HG03460 (cell line): ENCODE data around the gene DLX1.

ENCODE experiments used
- ATAC-seq: cut with Tn5 transposase; IDR thresholded peaks from one replicate; pipeline ENCODE4 v1.9.1; 2021; ENCODE audit not compliant: unreplicated experiment

Gene DLX1

DNA sequence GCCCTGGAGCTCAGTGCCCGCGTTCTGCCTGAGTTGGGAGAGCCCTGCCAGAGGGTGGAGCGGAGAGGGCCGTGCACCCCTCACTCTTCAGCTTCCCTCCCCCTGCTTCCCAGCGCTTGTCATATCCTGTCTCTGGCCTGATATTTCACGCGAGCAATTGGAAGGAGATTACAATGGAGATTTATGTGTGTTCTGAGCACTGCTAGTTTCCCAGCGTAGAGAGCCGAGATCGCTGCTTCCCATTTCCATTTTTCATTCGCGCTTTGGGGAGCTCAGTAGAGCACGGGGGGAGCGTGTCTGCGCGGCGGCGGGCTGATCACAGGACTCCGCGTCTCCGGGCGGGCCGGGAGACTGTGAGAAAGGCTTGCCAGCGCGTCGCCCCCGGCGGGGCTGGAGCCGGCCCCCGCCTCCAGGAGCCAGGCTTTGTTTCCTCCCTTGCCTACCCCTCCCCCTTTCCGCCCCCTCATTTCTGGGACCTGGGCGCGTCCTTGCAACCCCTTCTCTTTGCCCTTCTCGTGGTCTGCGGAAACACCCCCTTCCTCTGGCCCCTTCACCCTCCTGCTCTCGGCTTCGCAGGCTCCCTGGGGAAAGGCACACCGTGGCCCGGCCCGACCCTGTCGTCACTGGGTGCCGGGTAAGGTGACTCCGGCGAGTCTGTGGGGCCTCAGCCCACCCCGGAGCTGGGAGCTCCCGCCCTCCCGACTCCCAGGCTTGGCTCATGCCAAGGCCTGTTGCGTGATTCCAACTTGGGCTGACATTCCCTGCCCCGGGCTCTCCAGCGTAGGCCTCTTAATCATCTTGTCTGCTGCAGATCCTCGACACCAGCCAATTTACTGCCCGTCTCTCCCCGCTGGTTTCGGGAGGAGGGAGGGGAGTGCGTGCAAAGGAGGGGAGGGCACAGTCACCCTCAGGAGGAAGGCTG lies 11.6 kb downstream of the DLX1 start:
- ATAC-seq: no peak

DNA sequence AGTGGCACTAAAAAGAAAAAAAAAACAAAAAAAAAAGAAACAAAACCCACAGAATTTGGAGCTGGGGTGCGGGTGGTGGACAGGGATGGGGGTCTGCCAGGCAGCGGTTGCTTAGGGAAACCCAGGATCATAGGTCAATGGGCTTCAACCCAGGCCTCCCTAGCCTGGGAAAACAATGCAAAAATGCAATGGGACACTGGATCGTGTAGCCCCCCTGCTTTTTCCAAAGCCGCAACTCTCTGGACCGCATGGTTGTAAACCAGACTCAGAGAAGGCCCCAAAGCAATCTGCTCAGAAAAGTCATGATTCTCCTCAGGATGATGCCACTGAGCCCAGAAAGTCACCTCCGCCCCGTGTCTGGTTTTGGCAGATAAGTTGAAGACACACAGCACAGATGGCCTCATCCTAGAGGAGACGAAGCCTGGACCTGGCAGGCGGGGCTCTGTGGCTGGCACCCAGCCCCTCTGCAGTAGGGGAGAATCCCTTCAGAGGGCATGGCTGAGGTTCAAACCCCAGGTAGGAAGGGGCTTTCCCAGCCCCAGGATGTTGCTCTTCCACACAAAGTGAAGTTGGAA lies 12.3 kb downstream of the DLX1 start:
- ATAC-seq: no peak

DNA sequence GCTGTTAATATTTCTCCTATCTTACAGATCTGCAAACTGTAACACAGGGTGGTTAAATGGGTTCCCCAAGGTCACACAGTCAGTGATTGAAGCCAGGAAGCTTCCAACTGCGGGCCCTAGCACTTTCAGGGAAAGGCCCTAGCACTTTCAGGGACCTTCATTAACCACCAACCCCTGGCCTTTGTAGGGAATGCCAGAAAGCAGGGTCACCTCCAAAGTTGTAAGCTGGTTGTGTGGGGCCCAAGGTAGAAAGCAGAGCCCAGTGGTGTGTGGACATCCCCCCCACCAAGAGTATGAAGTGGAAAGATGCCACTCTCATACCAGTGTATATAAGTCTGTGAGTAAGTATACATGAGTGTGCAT lies 13.0 kb downstream of the DLX1 start:
- no peak for ATAC-seq

DNA sequence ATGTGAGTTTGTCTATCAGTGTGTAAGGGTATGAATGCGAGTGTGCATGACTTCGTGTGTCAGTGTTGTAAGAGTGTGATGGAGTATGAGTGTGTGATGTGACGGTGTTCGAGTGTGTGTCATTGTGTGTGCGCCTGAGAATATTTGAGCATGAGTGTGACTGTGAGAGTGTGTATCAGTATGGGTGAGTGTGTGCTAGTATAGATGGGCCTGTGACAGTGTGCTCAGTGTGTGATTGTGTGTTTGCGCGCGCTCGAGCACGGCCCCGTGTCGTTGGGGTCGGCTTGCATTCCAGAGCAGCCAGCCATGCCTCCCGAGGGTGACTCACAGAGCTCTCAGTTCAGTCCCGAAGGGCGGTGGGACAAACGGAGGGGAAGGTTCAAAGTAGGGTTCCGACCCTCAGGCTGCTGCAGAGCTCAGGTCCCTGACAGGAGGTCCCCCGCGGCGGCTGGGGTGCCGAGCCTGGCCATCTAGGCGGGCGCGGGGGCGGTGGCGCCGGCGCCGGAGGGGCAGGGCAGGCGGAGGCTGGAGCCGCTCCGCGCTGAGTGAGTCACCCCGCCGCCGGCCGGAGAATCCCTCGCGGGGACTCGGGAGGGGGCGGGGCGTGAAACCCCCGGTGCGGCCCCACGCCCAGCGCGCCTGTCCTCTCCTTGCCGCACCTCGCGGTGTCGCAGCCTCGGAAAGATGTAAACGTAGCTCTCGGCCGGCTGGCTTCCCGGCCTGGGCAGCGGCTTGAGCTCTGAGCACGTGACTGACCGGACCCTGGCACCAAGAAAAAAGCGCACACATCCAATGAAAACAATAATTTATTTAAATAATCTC lies 13.6 kb downstream of the DLX1 start:
- no peak for ATAC-seq

DNA sequence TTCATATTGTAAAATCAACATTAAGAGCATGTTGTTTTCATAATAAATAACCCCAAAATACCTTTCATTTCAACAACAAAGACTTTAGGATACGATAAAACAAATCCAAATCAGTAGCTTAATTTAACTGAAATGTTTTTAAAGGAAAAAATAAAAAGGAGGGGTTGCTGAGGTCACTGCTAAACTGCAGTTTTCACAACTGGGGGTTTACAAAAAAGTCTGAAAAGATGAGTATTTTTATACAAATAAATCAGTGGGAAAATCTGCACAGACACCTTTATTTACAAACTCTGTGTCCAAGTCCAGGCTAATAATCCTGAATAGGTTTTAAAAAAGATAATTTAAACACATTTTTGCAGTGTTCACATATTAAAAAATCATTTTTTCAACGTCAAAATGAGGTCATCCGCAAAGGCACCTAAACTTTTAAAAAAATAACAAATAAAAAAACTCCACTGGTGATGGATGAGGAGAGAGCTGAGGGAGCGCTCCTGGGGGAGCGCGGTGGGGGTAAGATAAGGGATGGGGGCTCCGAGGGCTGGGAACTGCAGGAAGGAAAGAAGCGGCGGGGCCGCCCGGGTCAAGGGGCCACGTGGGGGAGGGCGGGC lies 14.3 kb downstream of the DLX1 start:
- ATAC-seq: no peak

DNA sequence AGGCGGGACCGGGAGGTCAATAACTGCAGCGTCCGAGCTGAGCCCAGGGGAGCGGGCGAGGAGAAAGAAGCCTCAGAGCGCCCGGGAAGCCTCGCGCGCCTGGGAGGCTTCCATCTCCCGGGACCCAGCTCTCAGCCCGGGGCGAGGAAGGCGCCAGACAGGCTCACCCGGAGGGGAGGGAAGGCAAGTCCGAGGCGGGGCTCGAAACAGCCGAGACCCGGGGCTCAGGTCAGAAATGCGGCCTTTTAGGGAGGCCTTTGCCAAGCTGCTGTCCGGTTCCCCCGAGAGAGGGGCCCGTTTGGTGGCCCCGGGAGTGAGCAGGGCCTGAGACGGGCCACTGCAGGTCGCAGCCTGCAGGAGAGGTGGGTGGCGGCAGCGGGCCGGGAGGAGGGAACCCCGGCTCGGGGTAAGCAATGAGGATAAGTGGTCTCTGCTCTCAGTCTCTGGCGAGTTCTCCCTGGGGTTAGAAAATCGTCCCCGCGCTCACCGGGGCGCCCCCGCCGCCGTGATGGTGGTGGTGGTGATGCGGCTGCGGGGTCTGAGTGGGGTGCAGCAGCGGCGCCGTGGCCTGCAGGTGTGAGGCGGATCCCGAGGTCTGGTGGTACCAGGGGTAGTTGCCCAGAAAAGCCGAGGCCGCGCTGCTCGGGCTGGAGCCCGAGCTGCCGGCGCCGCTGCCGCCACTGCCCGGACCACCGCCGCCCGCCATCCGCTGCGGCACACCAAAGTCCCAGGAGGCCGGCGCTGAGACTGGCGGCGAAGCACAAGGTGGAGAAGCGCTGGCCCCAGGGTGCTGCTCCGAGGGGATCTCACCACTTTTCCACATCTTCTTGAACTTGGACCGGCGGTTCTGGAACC lies 15.0 kb downstream of the DLX1 start:
- no peak for ATAC-seq

DNA sequence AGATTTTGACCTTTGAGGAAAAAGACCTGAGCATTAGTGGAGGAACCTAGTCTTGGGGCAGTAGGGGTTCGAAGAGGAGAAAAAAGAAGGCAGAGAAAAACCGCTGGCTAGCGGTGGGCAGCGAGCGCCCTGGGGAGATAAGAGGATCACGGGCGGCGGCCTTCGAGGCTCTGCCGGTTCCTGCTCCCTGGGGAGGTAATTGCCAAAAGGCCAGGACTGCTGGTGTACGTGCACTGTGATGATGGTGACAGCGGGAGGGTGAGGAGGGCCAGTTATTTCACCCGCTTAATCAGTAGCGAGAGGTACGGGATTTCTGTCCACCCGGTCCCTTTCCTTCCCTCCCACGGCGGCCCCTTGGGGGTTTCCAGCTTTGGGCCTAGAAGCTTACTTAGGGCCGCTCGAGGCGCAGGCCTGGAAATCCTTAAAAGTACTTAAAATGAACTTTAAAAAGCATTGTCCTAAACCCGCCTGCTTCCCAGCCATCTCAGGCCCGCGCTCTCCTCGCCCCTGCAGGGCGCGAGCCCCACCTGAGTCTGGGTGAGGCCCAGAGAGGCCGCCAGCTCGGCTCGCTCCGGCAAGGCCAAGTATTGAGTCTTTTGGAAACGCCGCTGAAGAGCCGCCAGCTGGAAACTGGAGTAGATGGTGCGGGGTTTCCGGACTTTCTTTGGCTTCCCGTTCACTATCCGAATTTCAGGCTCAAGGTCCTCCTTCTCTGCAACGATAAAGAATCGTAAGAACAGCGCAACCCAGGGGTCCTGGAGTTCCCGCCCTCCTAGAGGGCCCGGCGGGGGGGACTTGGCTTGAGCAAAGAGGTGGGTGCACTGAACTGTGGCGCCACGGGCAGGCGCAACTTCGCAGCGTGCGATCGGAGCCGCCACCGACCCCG lies 15.9 kb downstream of the DLX1 start:
- no peak for ATAC-seq

DNA sequence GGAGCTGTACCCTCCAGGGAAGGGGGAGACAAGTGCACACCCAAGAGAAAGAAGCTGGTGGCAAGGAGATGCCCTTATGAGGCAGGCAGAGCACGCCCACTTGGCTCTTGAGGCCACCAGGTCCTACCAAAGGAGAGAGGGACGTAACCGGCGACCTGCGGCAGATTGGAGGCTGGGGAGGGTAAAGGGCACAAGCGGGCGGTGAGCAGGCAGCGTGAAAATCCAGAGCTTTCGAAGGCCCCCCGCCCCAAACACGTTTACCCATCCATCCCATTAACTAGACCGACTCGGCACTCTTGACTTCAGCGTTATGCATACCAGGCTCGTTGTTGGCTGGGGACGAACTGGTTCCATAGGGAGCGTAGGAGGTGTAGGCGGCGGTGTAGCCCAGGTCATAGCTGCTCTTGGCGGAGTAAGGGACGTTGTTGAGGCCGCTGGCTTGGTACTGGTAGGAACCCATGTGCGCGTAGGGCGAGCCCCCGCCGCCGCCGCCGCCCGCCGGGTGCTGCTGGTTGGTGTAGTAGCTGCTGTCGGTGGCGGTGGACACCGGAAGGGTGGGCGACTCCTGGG lies 16.6 kb downstream of the DLX1 start:
- ATAC-seq: peak; percentile 4

DNA sequence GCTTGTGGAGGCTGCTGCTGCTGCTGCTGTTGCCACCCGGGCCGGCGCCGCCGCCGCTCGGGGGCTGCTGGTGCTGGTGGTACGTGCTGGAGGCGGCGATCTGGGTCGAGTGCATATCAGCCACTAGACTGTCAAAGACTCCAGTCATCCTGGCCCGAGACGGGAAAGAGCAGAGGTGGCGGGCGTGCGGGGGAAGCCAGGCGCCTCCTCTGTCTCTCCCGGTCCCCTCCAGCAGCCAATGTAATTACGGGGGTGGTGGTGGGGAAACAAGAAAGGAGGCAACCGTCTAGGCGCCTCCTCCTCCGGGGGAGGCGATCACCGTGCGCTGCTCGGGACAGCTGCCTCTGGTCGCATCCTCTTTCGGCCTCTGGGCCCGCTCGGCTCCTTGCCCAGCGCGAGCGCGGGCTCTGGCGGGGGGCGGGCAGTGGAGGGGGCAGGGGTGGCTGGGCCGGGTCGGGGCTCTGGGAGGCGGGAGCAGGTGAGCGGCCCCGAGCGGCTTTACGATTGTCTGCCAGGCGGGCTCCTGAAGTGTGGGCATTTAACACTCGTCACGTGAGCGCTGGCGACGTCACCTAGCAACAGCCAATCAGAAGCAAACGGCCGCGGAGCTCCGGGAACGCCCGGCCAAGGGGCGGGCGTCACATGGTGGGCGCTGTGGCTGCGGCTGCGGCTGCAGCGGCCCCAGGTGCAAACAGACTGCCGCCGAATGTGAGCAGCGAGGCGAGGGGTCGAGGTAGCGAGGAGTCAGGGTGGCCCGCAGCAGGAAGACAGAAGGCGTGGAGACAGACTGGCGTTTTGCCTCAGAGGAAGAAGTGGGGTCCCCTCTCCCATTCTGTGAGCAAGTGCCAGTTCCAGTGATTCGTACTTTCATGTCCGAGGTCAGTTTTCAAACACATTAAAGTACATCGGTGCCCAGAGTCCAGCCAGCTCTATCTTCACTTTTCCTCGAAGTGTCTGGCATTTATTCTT lies 17.4 kb downstream of the DLX1 start, which contains the start of gene DLX2:
DLX2 (minus strand) TSS at position 510 of the 969 bp plus-strand sequence; CDS start at position 148, 362 bp downstream.
- ATAC-seq: peak; percentile 59

DNA sequence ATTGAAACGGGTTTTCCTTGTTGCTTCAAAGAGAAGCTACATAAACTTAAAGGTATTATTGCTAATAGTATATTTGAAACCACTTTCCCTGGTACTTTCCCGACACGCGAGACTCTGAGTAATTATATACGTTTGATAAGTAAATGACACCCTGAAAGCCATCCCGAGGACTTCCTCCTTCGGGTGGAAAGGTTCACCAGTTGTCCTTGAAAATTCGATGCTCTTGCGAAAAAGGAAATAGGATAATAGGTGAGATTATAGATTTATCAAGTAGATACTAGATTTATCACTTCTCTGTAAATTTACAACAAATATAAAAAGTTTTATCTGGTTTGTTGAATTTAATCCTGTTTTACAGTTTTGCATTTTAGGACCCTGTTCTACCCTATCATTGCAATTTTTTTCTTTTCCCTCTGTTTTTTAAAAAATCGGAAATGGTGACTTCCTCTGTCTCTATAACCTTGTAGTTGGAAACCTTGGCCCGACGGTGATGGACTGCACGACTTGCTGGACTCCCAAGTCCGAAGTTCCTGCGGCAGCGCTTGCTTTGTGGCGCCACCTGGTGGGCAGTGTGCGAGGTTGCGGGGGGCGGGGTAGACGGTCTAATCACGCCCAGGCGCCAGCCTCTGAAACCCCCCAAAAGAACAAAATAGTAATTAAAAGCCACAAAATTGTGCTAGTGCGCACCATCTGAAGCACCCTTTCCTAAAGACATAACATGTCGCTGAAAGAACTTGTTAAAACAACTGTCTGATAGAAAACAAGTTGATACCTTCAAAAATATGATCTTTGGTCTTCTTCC lies 18.4 kb downstream of the DLX1 start:
- no peak for ATAC-seq

DNA sequence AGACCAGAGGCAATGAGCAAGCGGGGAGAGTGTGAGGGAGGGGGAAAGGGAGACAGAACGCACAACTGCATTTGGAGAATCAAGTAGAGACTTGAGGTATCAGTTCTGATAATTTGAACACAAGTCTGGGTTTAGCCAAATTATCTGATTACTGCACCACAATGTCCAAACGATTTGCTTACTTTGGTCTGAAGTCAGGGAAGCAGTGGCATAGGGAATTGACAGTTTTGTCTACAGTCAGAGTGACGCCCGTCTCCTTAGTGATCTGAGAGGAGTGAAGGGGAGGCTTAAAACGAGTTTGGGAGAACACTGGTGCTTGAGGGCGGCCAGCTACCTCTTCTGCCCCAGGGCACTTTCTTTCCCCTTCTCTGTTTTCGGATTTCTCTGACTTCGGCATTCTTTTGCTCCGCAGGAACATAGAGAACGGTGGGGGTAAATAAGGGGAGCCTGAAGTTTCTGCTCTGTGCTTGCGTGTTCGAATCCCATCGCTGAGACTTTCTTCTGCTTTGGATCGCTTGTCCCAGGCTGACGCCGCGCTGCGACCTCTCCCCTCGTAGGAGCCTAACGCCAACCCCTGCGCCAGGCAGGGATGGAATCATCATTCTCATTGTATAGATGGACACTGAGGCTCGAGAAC lies 20.3 kb downstream of the DLX1 start:
- ATAC-seq: no peak

DNA sequence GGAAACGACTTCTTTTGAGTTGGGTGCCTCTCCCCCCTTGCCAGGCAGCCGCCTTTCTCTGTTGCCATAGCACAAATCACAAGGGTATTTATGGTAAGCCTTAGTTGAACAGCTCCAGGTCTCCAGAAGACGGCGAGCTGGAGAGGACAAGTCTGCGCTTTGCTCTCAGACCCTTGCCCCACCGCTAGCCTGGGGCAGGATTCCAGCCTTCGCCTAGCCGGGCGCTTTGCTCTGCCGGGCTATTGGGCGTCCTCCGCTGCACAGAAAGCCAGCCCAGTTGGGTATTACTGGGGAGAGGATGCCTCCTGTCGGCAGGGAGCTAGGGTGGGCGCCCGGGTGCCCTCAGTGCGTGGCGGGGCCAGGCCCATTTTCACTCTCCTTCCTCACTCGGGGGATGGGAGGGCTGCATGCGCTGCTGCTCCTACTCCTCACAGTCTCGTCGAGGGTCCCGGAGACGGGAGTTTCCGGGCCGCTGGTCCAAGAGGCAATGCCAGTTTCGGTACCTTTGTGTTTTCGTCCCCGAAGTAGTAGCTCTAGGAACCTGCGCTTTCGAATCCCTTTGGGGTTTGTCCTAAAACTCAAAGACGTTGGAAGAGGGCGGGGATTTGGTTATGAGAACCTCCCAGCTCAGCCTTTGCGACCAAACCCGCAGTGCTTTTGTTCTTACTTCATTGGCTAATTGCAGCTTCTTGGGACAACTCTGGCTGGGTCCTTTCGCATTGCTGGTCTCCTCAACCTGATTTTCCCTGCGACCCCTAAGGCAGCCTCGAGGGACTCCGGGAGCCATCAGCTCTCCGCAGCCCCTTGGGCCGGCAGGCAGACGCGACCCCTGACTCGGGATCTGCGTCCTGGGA lies 21.0 kb downstream of the DLX1 start:
- ATAC-seq: no peak

DNA sequence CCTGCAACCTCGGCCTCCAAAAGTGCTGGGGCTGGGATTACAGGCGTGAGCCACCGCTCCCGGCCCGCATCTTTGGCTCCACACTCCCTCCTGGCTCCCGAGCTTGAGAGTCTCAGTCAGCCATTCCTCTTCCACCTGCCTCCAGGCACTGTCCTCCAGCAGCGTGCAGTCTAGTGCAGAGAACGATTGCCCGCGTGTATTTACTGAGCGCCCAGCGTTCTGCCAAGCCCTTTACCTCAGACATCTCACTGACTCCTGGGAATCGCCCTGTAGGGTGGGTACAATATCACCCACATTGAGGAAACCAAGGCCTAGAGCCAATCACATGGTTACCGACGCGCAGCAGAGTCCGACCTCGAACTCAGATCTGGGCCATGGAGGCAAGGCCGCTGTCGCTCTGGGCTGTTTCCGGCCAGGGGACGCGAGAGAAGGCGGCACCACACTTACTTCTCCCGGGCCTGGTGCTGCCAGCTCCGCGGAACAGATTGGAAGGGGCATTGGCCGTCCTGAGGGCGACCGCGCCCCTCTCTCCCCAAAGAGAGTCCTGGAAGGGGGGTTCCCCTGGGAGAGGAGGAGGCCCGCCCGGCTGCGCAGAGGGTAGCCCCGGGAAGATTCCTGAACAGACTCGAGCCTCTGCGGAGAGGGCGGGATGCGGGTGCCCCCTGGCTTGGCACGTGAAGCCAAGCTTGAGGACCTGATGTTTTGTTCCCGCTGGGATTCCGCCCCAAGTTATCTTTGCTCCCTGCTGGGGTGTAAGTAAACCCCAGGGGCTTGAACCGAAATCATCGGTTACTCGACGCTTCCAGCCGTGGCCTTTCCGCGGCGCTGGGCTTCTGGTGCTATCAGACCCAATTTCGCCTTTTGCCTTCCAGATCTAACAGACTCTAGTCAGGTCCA lies 22.6 kb downstream of the DLX1 start:
- ATAC-seq: no peak

DNA sequence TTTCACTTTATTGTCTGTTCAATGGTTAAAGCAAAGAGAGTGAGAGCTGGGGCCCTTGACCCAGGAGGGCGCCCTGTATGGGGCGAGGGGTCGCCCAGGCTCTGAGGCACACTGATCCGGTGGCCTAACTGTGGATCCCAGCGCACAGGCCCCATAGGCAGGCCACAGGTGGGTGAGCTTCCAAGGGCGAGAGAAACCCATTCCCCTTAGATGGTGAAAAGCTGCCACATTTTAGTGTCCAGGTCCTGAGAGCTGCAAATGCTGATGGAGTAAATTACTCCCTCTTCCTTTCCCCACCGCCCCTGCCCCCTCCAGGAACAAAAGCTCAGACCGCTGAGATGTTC lies 23.3 kb downstream of the DLX1 start:
- no peak for ATAC-seq
